ENCODE results near the gene ANKS1B. TPM values are rescaled to one million over a fixed set of nuclear protein-coding genes. Genes with fewer than 3 reads are reported as not detected.
A peak's percentile ranks its signal among the peaks of the same experiment; 100 is the strongest.

Gene ANKS1B
- total RNA-seq, 1 experiment from 2014 or later: 5.8 TPM

- no peak for TF ChIP-seq AR (CRISPR knock-in tag; IDR thresholded peaks at IDR 0.05)
- no peak for TF ChIP-seq STAT6 (CRISPR knock-in tag; conservative IDR thresholded peaks at IDR 0.05; ENCODE audit: low read depth)
These were observed 994.1 kb downstream of the ANKS1B start (continued) for GRCh38 chr12:98990648-98991047.

- ATAC-seq (no peak), DNase-seq (ENCODE audit: low spot score) (no peak)
- H3K4me1 Mint-ChIP-seq: no peaks in the 10 kb centered on the region
- H3K36me3 Mint-ChIP-seq: no peaks in the 10 kb centered on the region; the same call in 1 of the 2 replicates
- no peak overlapping the region for H3K4me3 Mint-ChIP-seq
- H3K9me3 Mint-ChIP-seq: peaks cover 32% of the 10 kb centered on the region
- TF ChIP-seq FOXP1 (CRISPR knock-in tag; IDR thresholded peaks at IDR 0.05; ENCODE audit: borderline replicate concordance) (no peak), ZSCAN18 (CRISPR knock-in tag; IDR thresholded peaks at IDR 0.05) (no peak), MLX (CRISPR knock-in tag; IDR thresholded peaks at IDR 0.05) (no peak), CREB1 (CRISPR knock-in tag; IDR thresholded peaks at IDR 0.05) (no peak), GTF2I (CRISPR knock-in tag; conservative IDR thresholded peaks at IDR 0.05) (0 out of 2 replicates have a peak, but pooled peaks have one; percentile 39), ZNF317 (CRISPR knock-in tag; IDR thresholded peaks at IDR 0.05; ENCODE audit: borderline replicate concordance, low read depth) (no peak), JUN (CRISPR knock-in tag; IDR thresholded peaks at IDR 0.05) (no peak)
- H3K27me3 Mint-ChIP-seq (ENCODE audit: low read depth): peaks cover 5% of the 10 kb centered on the region
- CTCF ChIA-PET: no interaction called here
- no peak overlapping the region for H3K27ac Mint-ChIP-seq
- POLR2A ChIA-PET: no interaction called here
These were observed 999.6 kb downstream of the ANKS1B start for GRCh38 chr12:98985156-98985555.

GRCh38 chr12:98983647-98984046 is 1001.1 kb downstream of the ANKS1B start:
- TF ChIP-seq NR1H2 (CRISPR knock-in tag; IDR thresholded peaks at IDR 0.05): no peak
- TF ChIP-seq JAZF1 (CRISPR knock-in tag; IDR thresholded peaks at IDR 0.05): no peak
- TF ChIP-seq HMGXB4 (CRISPR knock-in tag; IDR thresholded peaks at IDR 0.05): no peak
- no peak for TF ChIP-seq ZNF138 (CRISPR knock-in tag; conservative IDR thresholded peaks at IDR 0.05)
- no peak for TF ChIP-seq SMAD3 (CRISPR knock-in tag; IDR thresholded peaks at IDR 0.05; ENCODE audit: borderline replicate concordance)
- no peak for TF ChIP-seq ZMAT4 (CRISPR knock-in tag; IDR thresholded peaks at IDR 0.05)
- peaks cover 5% of the 10 kb centered on the region for H3K27me3 Mint-ChIP-seq (ENCODE audit: low read depth)
- H3K4me3 Mint-ChIP-seq: no peak overlapping the region
- DNase-seq (ENCODE audit: low spot score): no peak
- peaks cover 5% of the 10 kb centered on the region for H3K36me3 Mint-ChIP-seq
- CTCF ChIA-PET: interaction anchor here (1.6 kb wide), 1 partner anchor 15 kb away, joined by 4 read pairs; no protein-coding TSS in a partner anchor
- ATAC-seq: no peak
- H3K27ac Mint-ChIP-seq: no peak overlapping the region
- POLR2A ChIA-PET: no interaction called here
- H3K9me3 Mint-ChIP-seq: peaks cover 40% of the 10 kb centered on the region
- no peaks in the 10 kb centered on the region for H3K4me1 Mint-ChIP-seq
